NCI-H82 treated with DMSO at 0.1 percent for 48 hours (cell line): Measurements from ENCODE around the gene BCAS3.

Experiments used
- DNase-seq: peaks from one replicate; lab custom pipeline; 2025; ENCODE audit not compliant: unreplicated experiment; lab: John Stamatoyannopoulos, UW

Gene BCAS3

DNA sequence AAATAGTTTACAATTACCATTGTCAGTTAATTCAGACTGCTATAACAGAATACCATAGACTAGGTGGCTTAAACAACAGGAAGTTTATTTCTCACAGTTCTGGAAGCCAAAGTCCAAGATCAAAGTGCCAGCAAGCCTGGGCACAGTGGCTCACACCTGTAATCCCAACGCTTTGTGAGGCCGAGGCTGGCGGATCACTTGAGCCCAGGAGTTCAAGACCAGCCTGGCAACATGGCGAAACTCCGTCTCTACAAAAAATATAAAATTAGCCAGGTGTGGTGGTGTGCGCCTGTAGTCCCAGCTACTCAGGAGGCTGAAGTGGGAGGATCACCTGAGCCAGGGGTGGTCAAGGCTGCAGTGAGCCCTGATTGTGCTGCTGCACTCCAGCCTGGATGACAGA, 650.7 kb downstream of the BCAS3 start:
- DNase-seq = no peak

DNA sequence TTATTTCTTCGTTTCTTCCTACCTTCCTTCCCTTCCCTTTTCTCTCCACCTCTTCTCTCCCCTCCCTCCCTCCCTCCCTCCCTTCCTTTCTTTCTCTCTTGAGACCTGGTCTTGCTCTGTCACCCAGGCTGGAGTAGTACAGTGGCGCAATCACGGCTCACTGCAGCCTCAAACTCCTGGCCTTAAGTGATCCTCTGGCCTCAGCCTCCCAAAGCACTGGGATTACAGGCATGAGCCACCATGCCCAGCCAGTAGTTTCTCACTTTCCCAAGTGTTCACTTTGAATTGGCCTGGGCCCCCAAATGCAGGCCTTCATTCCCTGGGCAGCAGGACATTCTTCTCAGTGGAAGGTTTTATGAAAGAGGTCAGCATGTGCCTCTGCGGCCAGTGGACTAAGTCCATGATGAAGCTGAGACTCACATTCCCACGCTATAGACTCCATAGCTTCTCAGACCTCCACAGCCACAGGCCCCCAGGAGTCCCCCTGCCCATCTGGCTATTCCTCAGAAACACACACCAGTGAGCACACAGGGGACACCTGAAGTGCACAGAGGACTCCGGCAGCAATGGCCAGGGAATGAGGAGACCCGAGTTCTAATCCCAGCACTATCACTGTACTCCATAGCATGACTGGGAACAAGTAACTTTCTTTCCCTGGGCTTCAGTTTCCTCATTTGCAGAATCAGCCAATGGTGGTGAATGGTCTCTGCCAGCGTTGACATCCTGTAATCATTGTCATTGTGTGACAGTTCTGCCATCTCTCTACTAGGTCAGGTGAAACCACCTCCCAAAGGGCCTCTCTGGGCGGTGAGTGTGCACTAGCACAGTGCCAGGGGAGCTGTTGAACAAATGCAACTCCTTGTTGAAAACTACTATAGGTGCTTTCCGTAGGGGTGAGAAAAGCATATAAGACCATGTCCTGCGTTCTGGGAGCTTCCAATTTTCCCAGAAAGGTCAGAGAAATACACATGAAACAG, 652.8 kb downstream of the BCAS3 start:
- no peak for DNase-seq

DNA sequence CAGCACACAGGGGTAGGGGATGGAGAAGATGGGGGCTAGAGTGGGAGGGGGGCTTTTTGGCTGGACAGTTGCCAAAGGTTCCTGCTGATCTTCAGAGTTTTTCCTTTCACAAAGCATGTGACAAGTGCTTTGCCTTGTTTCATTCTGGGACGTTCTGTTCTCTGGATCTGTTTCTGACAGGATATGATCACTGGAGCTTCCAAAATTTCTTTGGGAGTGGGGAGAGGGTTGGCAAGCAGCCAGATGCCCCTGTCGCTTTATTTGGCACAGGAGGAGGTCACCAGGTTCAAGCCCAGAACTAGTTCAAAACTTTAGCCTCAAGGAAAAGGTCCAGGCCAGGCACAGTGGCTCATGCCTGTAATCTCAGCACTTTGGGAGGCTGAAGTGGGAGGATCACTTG, 653.5 kb downstream of the BCAS3 start:
- no peak for DNase-seq

DNA sequence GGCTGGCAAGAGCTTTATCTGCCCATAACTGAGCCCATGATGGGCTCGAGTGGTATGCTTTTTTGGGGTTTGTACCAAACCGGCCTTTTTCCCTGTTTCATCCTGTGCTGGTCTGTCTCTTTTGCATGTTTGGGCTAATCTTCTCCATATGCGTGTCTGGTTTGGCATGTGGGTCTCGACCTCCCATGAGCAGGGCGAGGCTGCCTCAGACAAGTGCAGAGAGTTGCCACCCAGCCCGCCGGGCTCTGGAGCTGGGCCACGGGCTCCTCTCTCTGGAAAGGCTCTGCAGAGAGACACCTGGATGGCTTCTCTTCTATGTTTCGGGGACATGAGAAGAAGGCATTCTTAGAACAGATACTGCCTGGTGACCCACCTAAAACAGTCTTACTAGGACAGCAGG, 654.2 kb downstream of the BCAS3 start:
- DNase-seq = no peak

DNA sequence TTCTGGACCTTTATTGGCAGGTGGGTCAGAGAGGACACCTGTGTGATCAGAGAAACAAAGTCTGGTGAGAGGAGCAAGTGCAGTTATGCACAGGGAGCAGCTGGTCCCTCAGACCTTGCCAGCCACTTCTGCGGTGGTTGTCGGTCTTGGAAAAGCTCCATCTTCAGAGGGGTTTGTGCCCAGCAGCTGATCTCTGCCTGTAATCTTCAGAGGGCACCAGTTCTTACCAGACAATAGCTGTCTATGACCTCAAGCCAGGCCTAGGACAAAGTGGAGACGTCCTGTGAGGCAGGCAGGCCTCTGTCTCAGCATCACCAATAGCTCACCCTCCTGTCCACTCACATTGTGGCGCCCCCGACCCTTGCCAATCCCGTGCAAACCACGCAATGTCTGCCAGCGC, 655.5 kb downstream of the BCAS3 start:
- DNase-seq = no peak

DNA sequence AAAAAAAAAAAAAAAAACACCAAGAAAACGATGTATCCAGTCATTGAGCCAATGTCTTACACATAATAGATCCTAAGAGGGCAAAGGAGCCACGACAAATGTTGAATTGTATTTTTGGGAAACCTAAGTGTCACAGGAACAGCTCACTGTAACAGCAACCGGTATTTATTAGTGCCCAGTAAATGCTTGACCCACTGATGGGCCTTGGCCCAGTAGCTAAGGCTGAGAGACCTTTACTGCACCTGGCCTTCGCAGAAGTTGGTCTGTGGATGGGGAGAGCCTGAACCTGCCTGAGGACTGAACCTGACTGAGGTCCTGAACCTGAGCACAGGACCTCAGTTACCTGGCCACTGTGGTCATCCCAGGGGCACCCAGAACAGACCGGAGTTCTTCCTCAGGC, 657.0 kb downstream of the BCAS3 start:
- no peak for DNase-seq

DNA sequence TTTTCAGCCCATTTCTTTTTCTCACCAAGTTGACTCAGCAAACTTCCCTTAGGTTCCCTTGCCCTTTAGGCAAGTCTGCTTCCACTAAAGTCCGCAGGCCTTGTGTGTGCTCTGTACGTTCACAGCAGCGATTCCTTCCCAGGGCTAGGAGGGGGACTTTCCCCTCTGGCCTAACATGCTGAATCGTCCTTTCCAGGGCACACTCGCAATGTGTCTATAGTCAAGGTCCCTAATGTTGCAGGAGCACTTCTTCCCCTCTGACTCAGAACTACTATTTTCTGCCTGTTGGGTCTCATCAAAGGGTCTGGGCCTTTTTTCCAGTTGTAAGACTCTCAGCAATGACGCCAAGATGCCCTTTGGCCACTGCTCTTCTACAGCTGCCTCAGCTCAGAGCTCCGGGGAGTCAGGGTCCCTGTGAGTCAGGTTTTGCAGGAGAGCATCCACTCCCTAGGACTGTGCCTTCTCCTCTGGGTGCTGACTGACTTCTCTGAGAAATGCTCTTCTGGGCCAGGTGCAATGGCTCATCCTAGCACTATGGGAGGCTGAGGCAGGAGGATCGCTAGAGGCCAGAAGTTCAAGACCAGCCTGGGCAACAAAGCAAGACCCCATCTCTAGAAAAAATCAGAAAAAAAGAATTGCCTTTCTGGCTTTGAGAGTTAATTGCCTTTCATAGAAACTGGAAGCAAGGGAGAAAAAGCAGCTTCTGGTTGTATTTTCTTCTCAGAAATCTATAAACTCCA, 657.6 kb downstream of the BCAS3 start:
- DNase-seq = no peak

DNA sequence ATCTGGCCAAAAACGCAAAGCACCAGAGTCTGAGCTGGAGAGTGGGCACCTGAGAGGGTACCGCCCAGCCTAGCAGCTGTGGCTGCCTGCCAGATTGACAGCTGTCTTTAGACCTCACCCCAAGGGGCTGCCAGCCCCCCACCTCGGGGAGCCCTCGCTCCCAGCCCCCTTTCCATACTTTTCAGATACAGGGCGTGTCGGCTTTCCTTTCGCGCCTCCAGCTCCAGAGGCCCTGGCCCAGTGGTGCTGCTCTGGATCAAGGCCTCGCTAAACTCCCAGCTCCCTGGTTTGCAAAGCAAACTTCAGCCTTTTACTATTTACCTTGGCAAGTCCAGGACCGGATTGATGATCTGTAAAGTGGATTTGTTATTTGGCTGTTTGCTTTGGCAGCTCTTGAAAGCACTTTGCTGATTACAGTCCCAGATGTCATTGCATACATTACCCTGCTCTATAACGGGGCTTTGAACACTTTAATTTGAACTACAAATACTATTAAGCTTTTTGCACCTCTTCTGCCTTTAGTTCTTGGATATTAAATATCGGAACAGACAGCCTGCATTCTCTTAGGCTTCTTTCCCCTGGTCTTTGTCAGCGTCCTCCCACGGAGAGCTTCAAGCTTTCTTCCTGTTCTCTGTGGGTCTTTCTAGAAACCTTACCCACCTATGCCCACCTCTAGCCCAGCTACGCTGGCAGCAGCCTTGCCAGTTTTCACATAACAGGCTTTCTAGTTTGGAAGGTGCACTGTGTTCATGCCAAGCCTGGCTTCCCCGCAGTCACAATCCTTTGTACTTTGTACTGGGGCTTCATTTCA, 658.4 kb downstream of the BCAS3 start:
- peak; percentile 85 for DNase-seq

DNA sequence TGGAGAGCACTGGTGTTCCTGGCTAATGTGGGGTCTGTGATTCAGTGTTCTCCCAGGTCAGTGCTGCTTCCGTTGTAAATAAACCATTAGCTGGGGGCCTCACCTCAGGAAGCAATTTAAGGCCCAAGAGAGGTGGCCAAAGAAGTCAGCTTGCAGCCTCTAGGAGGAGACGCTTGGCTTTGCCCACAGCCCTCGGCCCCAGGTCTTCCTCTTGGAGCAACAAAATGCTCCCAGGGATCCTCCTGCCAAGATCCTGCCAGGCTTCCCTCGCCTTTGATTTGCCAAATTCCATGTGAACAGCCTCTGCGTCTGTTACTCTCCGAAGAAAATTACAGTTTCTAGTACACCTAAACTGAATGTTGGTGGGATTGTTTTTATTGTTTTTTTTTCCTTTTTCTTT, 659.6 kb downstream of the BCAS3 start:
- DNase-seq = no peak

DNA sequence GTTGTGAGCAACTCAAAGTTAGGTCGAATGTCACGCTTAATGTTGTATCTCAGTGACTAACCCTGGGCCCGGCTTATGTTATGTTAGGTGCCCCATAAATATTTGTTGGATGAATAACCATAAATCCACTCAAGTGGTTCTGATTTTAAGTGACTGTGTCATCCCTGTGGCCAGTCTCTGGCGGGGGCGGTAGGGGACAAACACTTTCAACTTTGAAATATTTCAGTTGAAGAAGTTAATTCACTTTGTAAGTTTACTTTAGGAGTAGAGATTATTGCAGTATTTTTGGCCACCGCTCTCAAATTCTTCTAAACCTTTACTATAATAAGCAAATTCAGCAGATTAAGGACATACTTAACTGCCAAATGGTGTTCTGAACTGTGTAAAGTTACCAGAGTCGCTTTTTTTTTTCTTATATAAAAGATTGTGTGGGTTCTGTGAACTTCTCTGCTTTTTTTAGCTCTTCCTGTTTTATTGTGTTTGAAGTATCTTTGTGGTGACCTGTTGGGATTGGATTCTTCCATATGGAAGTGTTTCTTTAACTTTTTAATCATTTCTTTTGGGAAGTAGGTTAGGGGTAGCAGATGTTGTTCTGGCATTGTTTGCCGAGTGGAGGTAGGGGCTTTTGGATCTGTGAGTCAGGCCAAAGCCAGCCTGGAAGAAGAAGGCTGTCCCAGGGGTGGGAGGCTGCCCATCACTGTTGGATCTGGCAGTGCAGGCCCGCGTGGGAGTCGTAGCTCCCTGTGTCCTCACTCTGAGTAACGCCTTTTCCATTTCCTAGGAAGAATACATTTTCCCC, 660.5 kb downstream of the BCAS3 start:
- no peak for DNase-seq

DNA sequence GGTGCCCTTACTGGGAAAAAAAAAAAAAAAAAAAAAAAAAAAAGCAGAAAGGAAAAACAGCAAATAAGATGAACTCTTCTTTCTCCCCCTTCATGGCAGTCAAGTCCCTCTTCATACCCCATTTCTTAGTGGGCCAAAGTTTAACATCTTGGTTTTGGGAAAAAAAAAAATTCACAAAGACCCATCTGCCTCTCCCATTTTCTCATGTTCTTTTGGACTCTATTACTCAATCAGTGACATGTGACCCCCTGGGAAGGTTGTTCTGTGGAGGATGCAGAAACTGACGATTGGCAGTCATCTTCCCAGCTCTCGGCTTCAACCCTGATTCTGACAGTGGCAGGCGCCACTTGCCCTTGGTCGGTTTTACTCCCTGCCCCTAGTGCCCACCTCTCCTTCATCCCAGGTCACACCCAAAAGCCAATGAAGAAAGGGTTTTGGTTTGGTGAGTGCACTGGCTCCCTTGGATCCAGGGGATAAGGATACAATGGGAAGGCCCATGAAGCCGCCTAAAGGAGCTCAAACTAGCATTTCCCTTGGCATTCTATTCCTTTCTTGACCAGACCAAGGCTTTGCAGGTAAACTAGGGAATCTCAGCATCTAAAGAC, 661.3 kb downstream of the BCAS3 start:
- DNase-seq = no peak

DNA sequence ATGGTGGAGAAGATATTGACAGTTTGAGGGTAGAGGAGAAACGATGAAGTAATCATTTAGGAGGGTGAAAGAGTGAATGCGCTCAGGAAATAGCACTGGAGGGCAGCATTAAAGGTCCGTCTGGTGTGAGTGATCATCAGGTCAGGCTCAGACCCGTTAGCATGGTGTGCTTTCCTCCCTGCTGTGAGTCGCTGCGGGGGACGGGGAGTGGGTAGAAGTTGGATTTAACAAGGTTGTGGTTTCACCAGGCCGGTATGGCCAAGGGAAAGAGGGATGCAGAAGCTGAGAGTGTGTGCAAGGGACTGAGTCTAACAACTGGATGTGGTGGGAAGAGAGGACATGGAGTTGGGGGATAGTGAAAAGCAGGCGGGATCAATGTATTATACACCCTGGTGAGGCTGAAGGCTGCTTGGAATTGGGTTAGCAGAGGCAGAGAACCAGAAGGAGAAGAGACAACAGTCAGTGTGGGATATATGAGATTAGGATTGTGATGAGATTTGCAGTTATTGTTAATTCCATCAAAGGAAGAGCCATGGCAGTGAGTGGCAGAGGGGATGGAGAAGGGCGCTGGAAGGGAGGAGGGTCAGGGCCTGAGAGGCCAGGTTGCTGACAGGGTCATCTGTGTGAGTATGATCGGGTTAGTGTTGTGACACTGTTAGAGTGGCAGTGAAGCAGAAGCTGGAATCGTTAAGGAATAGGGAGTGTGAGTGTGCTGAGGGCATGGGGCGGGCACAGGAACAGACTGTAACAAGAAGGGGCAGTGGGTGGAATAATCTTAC, 663.0 kb downstream of the BCAS3 start:
- peak; percentile 37 for DNase-seq

DNA sequence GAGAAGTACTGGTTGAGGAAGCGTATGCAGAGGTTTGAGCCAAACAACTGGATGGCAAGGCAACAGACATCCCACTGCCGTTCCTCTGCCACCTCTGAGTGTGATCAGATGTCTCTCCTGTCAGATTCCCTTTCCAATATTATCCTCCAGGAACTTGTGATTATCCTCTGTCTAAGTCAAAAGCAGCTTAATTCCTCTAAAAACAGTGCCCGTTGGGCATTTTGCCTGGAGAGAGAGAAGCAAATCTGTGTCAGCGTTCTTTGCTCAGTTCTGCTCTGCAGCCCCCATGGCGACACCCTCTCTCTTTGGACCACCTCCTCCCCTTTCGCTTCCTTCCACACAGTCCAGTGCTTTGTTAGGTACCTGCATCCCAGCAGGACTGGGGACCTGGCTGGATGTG, 665.9 kb downstream of the BCAS3 start:
- DNase-seq = no peak

DNA sequence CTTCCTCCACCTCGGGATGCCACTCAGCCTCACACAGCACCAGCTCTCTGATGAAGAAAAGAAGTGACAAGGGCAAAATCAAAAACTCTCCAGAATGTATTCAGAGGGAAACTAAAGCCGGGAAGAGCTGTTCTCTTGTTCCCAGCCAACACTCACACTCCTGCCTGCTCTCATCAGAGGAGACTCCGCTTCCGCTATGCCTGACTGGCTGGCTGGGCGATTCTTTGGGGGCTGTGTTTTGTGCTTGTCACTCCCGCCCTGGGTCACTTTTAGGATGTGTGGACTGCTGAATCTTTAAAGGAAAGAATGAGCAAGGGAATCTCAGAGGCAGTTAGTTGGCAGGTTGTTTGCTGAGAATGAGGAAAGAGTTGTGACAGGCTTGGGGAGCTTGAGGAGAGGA, 667.4 kb downstream of the BCAS3 start:
- no peak for DNase-seq

DNA sequence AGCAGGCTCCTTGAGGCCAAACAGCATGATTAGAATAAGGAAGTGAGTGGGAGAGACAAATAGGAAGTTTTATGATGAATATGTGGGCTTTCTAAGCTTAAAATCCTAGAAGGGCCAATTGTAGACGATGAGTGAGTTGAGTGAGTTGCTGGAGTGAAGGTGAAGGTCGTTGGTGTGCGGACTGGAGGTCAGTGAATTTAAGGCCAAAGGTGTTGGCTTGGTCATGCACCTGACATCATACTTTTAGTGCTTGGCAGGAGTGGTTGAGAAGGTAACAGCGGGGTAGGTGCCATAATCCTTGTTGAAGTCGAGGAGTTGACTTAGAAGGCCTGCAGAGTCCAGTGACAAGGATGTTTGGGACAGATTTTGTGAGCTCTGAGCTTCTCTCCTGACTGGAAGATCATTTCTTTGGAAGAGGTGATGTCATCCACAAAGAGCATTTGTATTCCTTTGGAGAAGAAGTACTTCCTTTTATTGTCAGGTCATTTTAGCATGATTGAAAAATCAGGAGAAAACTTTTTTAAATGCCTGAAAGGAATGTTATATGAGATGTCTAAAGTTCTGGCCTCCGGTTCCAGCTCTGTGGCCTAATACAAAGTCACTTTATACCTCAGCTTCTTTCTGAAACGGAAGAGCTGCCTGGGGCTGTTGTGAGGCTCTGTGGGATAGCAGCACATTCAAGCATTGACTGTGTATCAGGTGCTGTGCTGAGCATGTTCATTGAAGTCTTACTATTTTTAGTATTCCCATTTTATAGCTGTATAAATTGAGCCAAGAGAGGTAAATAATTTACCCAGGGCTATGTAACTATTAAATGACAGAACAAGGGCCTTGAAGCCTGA, 668.4 kb downstream of the BCAS3 start:
- DNase-seq = no peak

DNA sequence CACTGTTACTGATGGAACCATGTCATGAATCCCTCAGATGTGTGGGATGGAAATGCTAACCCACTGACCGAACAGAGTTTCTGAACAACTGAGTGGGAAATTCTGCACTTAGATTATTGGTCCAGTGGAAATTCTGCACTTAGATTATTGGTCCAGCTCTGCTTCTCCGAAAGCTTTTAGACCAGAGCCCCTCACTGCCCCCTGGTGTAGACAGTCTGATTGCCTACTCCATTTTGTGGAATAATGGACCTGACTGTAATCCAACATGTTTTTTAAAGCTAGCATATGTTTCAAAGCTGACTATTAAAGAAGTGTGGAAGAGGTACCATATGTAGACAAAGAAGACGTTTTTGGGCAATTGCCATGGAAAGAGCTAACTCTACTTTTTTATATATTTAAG, 671.7 kb downstream of the BCAS3 start:
- no peak for DNase-seq

DNA sequence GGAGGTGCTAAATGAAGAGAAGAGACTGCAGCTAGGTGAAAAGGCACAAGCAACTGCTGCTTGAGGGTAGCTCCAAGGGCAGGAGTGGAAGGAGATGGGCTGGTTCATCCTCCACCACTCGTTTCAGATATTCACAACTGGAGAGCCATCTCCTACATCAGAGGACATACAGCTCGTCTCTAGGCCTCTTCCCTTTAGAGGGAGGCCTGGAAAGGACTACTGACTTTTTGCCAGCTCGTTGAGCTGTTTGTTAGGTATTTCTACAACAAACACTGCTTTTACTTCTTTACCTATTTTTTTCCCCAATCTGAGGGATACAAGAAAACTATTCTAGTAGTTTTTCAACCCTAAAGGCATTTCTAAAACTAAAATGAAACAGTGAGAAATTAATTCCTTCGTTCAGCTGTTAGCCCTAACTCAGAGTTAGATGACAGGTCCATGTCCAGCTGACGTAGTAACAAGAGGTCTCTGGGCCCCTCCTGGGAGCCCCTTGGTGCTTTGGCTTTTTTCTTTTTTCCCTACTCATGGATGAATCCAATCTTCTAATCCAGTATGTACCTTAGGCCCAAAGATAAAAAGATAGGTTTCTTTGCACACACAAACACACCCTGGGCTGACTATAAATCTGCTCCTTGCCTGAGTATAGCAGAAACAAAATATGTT, 674.2 kb downstream of the BCAS3 start:
- no peak for DNase-seq

DNA sequence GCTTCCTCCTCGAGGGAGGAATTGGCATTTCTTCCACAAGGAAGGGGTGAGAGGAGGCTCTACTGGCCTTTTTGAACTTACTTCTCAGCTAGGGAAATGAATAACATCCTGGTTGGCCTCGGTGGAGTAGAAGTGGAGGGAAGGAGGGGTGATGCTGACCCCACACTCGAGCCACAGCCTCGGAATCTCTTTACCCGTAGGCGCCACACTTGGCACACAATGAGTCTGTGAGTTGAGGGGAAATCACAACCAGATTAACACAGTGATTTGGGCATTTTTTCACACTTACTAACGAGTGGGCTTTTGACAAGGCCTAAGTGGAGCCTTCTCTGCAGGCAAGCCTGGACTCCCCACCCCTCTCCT, 674.7 kb downstream of the BCAS3 start:
- DNase-seq = no peak
